NCI-H82 treated with DMSO at 0.1 percent for 48 hours (cell line): Measurements from ENCODE around the gene GASK1A.
"Not testable (repeated sequence)": the region's sequence is repeated elsewhere in the genome, so short reads cannot be mapped to it uniquely, and the experiment has no call there.

Source experiments
- DNase-seq: peaks from one replicate; lab custom pipeline; 2025; ENCODE audit not compliant: unreplicated experiment; lab: John Stamatoyannopoulos, UW

GASK1A gene

DNA sequence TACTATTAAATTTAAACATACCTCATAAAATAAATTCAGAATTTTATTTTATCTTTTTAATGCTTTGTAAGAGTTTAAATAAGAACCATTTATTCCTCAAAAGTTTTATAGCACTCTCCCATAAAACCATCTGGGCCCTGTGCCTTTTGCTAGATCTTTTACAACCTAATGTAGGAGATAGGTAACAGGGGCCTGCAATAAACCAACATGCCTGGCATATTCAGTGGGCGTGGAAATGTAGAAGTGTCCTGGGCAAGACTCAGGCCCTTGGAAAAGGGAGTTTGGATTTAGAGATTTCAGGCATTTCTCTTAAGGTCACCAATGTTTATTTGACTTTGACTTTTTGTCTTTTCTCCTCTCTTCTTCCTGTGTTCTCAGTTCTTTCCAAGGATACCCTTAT, 80.3 kb downstream of the GASK1A start:
- no peak for DNase-seq

DNA sequence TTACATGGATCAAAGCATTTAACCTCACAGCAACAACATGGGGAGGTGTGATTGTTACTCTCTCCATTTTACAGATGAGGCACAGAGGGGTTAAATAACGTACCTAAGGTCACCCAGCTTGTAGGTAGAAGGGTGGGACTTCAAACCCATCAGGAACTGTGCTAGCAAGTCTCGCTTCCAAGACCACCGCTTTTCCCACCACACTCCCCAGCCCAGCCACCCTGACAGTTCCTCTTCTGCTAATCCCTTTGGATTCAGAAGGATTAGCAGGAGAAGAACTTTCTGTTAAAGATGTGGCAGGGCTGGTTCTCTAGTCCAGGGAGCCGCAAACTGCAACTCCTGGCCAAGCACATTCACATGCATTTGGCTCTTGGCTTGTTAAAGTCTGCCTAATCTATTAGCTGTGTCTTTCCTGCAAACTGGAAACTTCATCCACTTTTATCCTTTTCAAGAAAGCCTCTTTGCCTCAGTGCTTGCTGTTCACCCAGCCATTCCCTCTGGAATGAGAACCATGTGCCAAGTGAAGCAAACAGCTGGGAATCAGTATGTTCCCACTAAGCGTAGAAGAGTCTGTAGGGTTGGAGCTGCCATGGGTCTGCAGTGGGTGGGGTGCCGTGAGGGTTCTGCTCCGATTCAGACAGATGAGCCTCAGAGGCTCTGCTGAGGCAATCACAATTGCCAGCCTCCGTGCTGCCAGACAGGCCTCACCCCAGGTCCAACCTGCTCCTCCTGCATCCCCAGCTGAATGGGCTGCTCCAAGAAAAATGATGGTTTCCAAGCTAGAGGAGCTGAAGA, 82.2 kb downstream of the GASK1A start:
- DNase-seq: no peak

GRCh38 chr3:43062040-43062563, 83.0 kb downstream of the GASK1A start:
- DNase-seq: no peak

DNA sequence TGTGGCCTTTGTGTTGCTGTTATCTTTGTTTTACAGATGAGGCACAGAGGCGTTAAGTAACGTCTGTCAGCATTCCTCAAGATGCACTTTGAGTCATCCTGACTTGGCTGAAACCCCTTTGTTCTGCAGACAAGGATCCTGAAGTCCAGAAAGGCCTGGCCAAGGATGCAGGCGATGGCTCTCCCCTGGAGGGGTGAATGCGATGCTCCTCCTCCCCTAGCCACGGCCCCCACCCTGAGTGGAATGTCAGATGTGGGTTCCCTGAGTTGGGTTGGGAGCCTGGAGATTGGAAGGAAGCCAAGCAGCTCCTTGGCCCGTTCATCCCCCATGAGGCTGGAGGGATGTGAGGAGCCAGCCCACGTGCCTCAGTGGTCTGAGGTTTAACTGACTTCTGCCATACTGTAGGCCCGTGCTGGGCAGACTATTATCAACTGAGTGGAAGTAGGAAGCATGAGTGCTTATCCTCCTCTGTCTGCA, 83.5 kb downstream of the GASK1A start:
- DNase-seq: no peak

DNA sequence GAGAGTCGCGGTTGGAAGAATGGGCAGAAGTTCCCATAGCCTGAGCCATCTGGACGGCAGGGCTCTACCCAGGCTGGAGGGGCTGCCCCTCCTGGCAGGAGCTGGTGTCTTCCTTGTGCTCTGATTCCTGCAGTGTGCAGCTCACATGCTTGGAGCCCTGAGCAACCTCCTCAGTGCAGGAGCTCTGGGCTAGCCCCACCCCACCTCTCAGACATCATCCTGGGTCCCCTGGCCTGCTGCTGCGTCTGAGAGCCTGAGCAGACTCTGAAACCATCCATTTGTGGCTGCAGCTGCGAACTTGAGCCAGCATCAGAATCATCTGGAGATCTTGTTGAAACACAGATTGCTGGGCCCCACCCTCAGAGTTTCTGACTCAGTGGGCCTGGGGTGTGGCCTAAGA, 84.0 kb downstream of the GASK1A start:
- no peak for DNase-seq

DNA sequence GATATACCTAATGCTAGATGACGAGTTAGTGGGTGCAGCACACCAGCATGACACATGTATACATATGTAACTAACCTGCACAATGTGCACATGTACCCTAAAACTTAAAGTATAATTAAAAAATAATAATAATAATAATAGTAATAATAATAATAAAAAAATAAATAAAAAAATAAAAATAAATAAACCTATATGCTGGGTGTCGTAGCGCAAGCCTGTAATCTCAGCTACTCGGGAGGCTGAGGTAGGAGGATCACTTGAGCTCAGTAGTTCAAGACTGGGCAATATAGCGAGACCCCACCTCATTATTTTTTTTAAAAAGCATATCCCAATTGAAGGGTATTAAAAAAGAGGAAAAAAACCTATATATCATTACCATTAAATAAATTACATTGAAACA, 91.6 kb downstream of the GASK1A start:
- DNase-seq: not testable (repeated sequence)

DNA sequence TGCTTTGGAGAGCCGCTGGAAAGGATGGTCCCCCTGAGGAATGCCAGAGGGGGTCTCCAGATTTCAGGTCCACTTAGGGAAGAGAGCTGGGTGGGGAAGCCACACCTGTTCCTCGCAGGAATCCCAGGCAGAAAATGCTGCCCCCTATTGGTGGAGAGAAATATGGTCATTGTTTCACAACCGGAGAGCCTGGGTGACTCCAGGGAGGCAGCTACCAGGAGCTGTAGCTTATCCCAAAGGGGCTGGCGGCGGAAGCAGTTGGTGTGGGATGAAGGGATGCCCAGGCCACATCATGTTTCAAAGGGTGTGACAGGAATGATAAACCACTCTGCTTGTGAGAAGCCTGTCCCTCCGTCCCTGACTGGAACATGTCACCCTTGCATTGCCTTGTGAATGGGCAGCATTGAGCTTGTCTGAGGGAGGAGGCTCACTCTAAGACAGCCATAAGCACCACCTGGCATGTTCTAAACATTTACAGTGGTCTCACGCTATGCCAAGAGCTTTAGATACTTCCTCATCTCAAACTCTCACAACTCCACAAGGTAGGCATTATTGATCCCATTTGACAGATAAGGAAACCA, 92.3 kb downstream of the GASK1A start:
- no peak for DNase-seq

DNA sequence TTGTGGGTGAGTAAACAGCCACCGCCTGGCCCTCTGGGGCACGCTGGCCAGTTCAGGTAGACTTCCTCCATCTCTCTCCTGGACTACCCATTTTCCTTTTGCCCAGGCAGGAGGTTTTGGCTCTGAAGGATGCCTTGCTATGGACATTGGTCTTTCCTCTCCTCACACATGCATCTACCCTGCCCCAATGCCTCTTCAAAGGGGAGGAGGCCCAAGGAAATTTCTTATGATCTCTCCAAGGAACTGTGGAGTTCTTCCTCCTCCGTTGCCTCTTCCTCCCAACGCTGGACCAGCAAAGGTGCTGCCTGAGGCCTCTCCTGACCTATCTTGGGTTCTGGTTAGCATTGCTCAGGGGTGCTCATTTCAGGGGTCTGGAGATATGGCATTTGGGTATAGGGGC, 93.2 kb downstream of the GASK1A start:
- no peak for DNase-seq

- no peak for DNase-seq
Observed at GRCh38 chr3:43073116-43073835, 94.2 kb downstream of the GASK1A start.

- no peak for DNase-seq
Observed at GRCh38 chr3:43073836-43074220, 94.7 kb downstream of the GASK1A start.

DNA sequence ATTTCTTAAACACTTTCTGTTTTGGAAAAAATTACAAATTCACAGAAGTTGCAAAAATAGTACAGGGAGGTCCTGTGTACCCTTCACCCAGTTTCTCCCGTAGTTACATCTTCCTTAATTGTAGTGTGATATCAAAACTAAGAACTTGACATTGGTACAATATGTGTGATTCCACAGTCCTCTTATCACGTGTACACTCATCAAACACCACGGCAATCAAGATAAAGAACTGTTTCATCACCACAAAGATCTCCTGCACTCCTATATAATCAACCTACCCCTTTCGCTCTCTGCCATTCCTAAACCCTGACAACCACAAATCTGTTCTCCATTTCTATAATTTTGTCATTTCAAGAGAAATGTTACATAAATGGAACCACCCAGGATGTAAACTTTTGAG, 95.4 kb downstream of the GASK1A start:
- DNase-seq: no peak

GRCh38 chr3:43074901-43075689, 96.0 kb downstream of the GASK1A start:
- DNase-seq: no peak

- no peak for DNase-seq
Observed at GRCh38 chr3:43075904-43076661, 97.0 kb downstream of the GASK1A start.

- DNase-seq: no peak
Observed at GRCh38 chr3:43076857-43077256, 97.7 kb downstream of the GASK1A start.

- DNase-seq: no peak
Observed at GRCh38 chr3:43077261-43077660, 98.2 kb downstream of the GASK1A start.

DNA sequence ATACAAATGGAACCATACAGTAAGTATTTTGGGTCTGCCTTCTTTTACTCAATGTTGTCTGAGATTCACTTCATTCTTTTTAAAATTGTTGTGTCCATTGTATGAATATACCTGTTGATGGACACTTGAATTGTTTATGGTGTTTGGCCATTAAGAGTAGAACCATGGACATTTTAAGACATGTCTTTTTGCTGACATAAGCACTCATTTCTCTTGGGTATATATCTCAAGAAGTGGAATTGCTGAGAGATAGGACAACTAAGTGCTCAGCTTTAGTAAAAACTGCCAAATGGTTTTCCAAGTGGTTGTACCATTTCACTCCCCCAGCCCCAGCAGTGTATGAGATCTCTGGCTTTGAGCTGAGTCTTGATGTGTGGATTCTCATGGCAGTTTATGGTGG, 98.6 kb downstream of the GASK1A start:
- no peak for DNase-seq

GRCh38 chr3:43079536-43080332, 100.6 kb downstream of the GASK1A start:
- DNase-seq: no peak

GRCh38 chr3:43080726-43081568, 101.8 kb downstream of the GASK1A start:
- no peak for DNase-seq

DNA sequence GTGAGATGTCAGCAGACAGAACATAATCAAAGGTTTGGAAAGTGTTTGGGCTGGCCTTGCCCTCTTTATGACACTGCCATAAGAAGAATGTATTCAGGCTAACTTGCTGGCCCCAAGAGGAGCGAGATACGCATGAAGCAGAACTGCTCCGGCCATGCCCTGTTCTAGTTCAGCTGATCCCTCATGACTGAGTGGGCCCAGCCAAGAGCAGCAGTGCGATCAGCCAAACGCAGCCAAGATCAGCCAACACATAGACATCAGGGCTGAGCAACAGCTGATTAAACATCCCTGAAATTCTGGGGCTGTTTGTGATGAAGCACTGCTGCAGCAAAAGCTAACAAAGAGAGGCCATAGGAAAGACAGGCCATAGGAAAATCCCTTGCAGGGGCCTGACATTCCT, 102.7 kb downstream of the GASK1A start:
- no peak for DNase-seq
